Measurements from ENCODE around the gene RSAD2.

RSAD2 gene

GRCh38 chr2:6924924-6925409 lies 47.4 kb downstream of the RSAD2 start:
- H3K36me3 ChIP-seq (ENCODE audit: insufficient read depth, low read length): no peaks in the 10 kb centered on the region
- TF ChIP-seq CTCF (IDR thresholded peaks at IDR 0.05; ENCODE audit: low read length) (no peak), EZH2 (IDR thresholded peaks at IDR 0.05; ENCODE audit: borderline replicate concordance, low read length) (no peak)
- no peak overlapping the region for H3K4me2 ChIP-seq (ENCODE audit: low read length)

GRCh38 chr2:6926071-6926732 lies 48.6 kb downstream of the RSAD2 start:
- Histone ChIP-seq H3K9me2 (ENCODE audit: low read depth, low read length) (no peaks in the 10 kb centered on the region), H3F3A (ENCODE audit: insufficient read depth, low read length) (no peaks in the 10 kb centered on the region), H3K27me3 (ENCODE audit: insufficient read depth, low read length) (no peaks in the 10 kb centered on the region), H3K4me3 (ENCODE audit: low read depth, low read length, poor library complexity, severe bottlenecking) (no peak overlapping the region), H3K79me2 (ENCODE audit: insufficient read depth, low read length) (no peaks in the 10 kb centered on the region), H3K4me2 (ENCODE audit: low read length) (no peak overlapping the region), H3K27ac (ENCODE audit: low read depth, low read length, poor library complexity, severe bottlenecking) (no peak overlapping the region), H3K4me1 (ENCODE audit: insufficient read depth, low read length, severe bottlenecking) (no peaks in the 10 kb centered on the region), H4K20me1 (ENCODE audit: insufficient read depth, low read length) (no peaks in the 10 kb centered on the region), H3K36me3 (ENCODE audit: insufficient read depth, low read length) (no peaks in the 10 kb centered on the region), H2AFZ (ENCODE audit: low read length) (no peak overlapping the region), H3K9ac (ENCODE audit: low read length) (no peak overlapping the region), H3K9me3 (ENCODE audit: low read length) (no peaks in the 10 kb centered on the region)
- TF ChIP-seq CTCF (IDR thresholded peaks at IDR 0.05; ENCODE audit: low read length) (no peak), EZH2 (IDR thresholded peaks at IDR 0.05; ENCODE audit: borderline replicate concordance, low read length) (no peak)

More at GRCh38 chr2:6924924-6925409, 47.4 kb downstream of the RSAD2 start:
- Histone ChIP-seq H3K27me3 (ENCODE audit: insufficient read depth, low read length) (no peaks in the 10 kb centered on the region), H3F3A (ENCODE audit: insufficient read depth, low read length) (no peaks in the 10 kb centered on the region), H3K9me3 (ENCODE audit: low read length) (no peaks in the 10 kb centered on the region), H3K9me2 (ENCODE audit: low read depth, low read length) (no peaks in the 10 kb centered on the region), H3K4me3 (ENCODE audit: low read depth, low read length, poor library complexity, severe bottlenecking) (no peak overlapping the region), H3K9ac (ENCODE audit: low read length) (no peak overlapping the region), H4K20me1 (ENCODE audit: insufficient read depth, low read length) (no peaks in the 10 kb centered on the region), H2AFZ (ENCODE audit: low read length) (no peak overlapping the region), H3K27ac (ENCODE audit: low read depth, low read length, poor library complexity, severe bottlenecking) (no peak overlapping the region), H3K4me1 (ENCODE audit: insufficient read depth, low read length, severe bottlenecking) (no peaks in the 10 kb centered on the region), H3K79me2 (ENCODE audit: insufficient read depth, low read length) (no peaks in the 10 kb centered on the region)

GRCh38 chr2:6927186-6927585 lies 49.6 kb downstream of the RSAD2 start:
- Histone ChIP-seq H3K4me3 (ENCODE audit: low read depth, low read length, poor library complexity, severe bottlenecking) (no peak overlapping the region), H2AFZ (ENCODE audit: low read length) (no peak overlapping the region), H3K79me2 (ENCODE audit: insufficient read depth, low read length) (no peaks in the 10 kb centered on the region), H3K27ac (ENCODE audit: low read depth, low read length, poor library complexity, severe bottlenecking) (no peak overlapping the region), H3K4me1 (ENCODE audit: insufficient read depth, low read length, severe bottlenecking) (no peaks in the 10 kb centered on the region), H4K20me1 (ENCODE audit: insufficient read depth, low read length) (no peaks in the 10 kb centered on the region), H3F3A (ENCODE audit: insufficient read depth, low read length) (no peaks in the 10 kb centered on the region), H3K9me2 (ENCODE audit: low read depth, low read length) (no peaks in the 10 kb centered on the region), H3K4me2 (ENCODE audit: low read length) (no peak overlapping the region), H3K27me3 (ENCODE audit: insufficient read depth, low read length) (no peaks in the 10 kb centered on the region), H3K9me3 (ENCODE audit: low read length) (no peaks in the 10 kb centered on the region), H3K9ac (ENCODE audit: low read length) (no peak overlapping the region), H3K36me3 (ENCODE audit: insufficient read depth, low read length) (no peaks in the 10 kb centered on the region)
- TF ChIP-seq EZH2 (IDR thresholded peaks at IDR 0.05; ENCODE audit: borderline replicate concordance, low read length) (no peak), CTCF (IDR thresholded peaks at IDR 0.05; ENCODE audit: low read length) (no peak)
